GM21447 (cell line): ENCODE results near the gene CLDN15.

Experiments
- ATAC-seq: cut with Tn5 transposase; IDR thresholded peaks from one replicate; pipeline ENCODE4 v1.9.1; 2021; ENCODE audit not compliant: unreplicated experiment

CLDN15 gene

GRCh38 chr7:101244375-101245146 lies 7.0 kb upstream of the CLDN15 start, which contains the start of gene FIS1:
TSS of gene FIS1 (minus strand) at chr7:101245081. CDS start at chr7:101245004, 77 bp downstream.
- ATAC-seq, result peak; percentile 92

GRCh38 chr7:101243646-101244374 lies 6.2 kb upstream of the CLDN15 start:
- ATAC-seq, result no peak

GRCh38 chr7:101241443-101242349 lies 4.1 kb upstream of the CLDN15 start:
- ATAC-seq, result no peak

GRCh38 chr7:101241015-101241363 lies 3.4 kb upstream of the CLDN15 start:
- no peak for ATAC-seq

GRCh38 chr7:101240226-101241014 lies 2.8 kb upstream of the CLDN15 start:
- no peak for ATAC-seq

- ATAC-seq, result no peak
These were observed 2.3 kb upstream of the CLDN15 start for GRCh38 chr7:101239951-101240220.

- ATAC-seq, result no peak
These were observed 1.8 kb upstream of the CLDN15 start for GRCh38 chr7:101239191-101239950.

- ATAC-seq, result no peak
These were observed 902 bp upstream of the CLDN15 start for GRCh38 chr7:101238226-101239182.

GRCh38 chr7:101236292-101236835 lies 1.2 kb downstream of the CLDN15 start:
- no peak for ATAC-seq

- no peak for ATAC-seq
These were observed 2.1 kb downstream of the CLDN15 start for GRCh38 chr7:101235522-101235921.

- no peak for ATAC-seq
These were observed 2.6 kb downstream of the CLDN15 start for GRCh38 chr7:101235050-101235449.

- ATAC-seq, result no peak
These were observed 3.0 kb downstream of the CLDN15 start for GRCh38 chr7:101234636-101235035.

GRCh38 chr7:101233907-101234547 lies 3.6 kb downstream of the CLDN15 start:
- ATAC-seq, result no peak

GRCh38 chr7:101232141-101232850 lies 5.3 kb downstream of the CLDN15 start:
- ATAC-seq, result no peak

- no peak for ATAC-seq
These were observed 6.0 kb downstream of the CLDN15 start for GRCh38 chr7:101231644-101232043.

- ATAC-seq, result no peak
These were observed 10.9 kb downstream of the CLDN15 start for GRCh38 chr7:101226721-101227120.

- no peak for ATAC-seq
These were observed 12.0 kb downstream of the CLDN15 start for GRCh38 chr7:101225650-101226049.

GRCh38 chr7:101223528-101223927 lies 14.1 kb downstream of the CLDN15 start:
- ATAC-seq, result no peak
